Muscle of leg (tissue), 11 donors: Measurements from ENCODE around the gene ZNF408. TPM values are rescaled to one million over a fixed set of nuclear protein-coding genes. Genes with fewer than 3 reads are reported as not detected.
"Not testable (repeated sequence)": the region's sequence is repeated elsewhere in the genome, so short reads cannot be mapped to it uniquely, and the experiment has no call there.

Source experiments
- DNase-seq: peaks from one replicate; pipeline ENCODE4 v3.0.0; 2013
- H3K27ac ChIP-seq: one replicate; pipeline ENCODE4 v1.5.1; 2013; ENCODE audit warnings: mild to moderate bottlenecking, low read length, control low read depth
- H3K27me3 ChIP-seq: one replicate; pipeline ENCODE4 v1.6.1; 2013; ENCODE audit warnings: low read length; ENCODE audit not compliant: control insufficient read depth, insufficient read depth
- H3K36me3 ChIP-seq: one replicate; pipeline ENCODE4 v1.6.1; 2013; ENCODE audit warnings: low read length; ENCODE audit not compliant: control insufficient read depth, insufficient read depth
- H3K4me1 ChIP-seq: one replicate; pipeline ENCODE4 v1.6.1; 2013; ENCODE audit warnings: low read length; ENCODE audit not compliant: control insufficient read depth, insufficient read depth
- H3K4me3 ChIP-seq: one replicate; pipeline ENCODE4 v1.5.1; 2013; ENCODE audit warnings: low read length, control low read depth
- H3K9me3 ChIP-seq: replicated peaks from 2 replicates; pipeline ENCODE4 v1.6.1; 2013; ENCODE audit warnings: low read depth, low read length; ENCODE audit not compliant: control insufficient read depth
- WGBS: methylation state at CpG from one replicate; pipeline ENCODE4 v1.1.5; 2013; ENCODE audit warnings: missing lambda C conversion rate; ENCODE audit not compliant: insufficient coverage; 5-methylcytosine and 5-hydroxymethylcytosine counted together
- polyA plus RNA-seq, 8 donors: library from polyadenylated mRNA; unstranded; fragments of 120-200 nt; gene quantifications; one replicate each; pipeline versions ENCODE4 v1.2.1 to v1.2.3, GENCODE V29; 2013; ENCODE audit warnings: inconsistent platforms in 1 of 8, low replicate concordance in 1 of 8; ENCODE audit not compliant: insufficient read length in 8 of 8, insufficient read depth in 1 of 8
- total RNA-seq: library from RNA; stranded (reverse); fragments of 120-200 nt; gene quantifications from one replicate; pipeline ENCODE4 v1.2.4, GENCODE V29; 2013

Gene ZNF408
- total and polyA plus RNA-seq, 9 donors = 5.8 to 14.8 (median 8.3) TPM

- peaks cover 4% of the 10 kb centered on the region for H3K4me1 ChIP-seq
- H3K27me3 ChIP-seq = no peaks in the 10 kb centered on the region
- no peak overlapping the region for H3K4me3 ChIP-seq
- H3K27ac ChIP-seq = no peak overlapping the region
- peaks cover 72% of the 10 kb centered on the region for H3K36me3 ChIP-seq
- no CpG with 5 or more reads among the region's 1 CpG for WGBS
- no peak for DNase-seq
- H3K9me3 ChIP-seq = no peaks in the 10 kb centered on the region
These were observed 35.5 kb upstream of the ZNF408 start for GRCh38 chr11:46665356-46665755.

- DNase-seq = peak; percentile 38
- H3K4me3 ChIP-seq = no peak overlapping the region
- 20% methylated on average over 2 of the region's 5 CpGs for WGBS
- H3K4me1 ChIP-seq = peaks cover 4% of the 10 kb centered on the region
- peaks cover 72% of the 10 kb centered on the region for H3K36me3 ChIP-seq
- no peaks in the 10 kb centered on the region for H3K9me3 ChIP-seq
- no peak overlapping the region for H3K27ac ChIP-seq
- no peaks in the 10 kb centered on the region for H3K27me3 ChIP-seq
These were observed 34.3 kb upstream of the ZNF408 start for GRCh38 chr11:46666516-46666915.

- 50% methylated on average over 1 of the region's 2 CpGs for WGBS
- Histone ChIP-seq H3K27me3 (no peaks in the 10 kb centered on the region), H3K27ac (no peak overlapping the region)
These were observed 33.8 kb upstream of the ZNF408 start for GRCh38 chr11:46667043-46667481.

GRCh38 chr11:46668480-46669085 is 32.2 kb upstream of the ZNF408 start:
- DNase-seq = no peak
- peaks cover 83% of the 10 kb centered on the region for H3K36me3 ChIP-seq
- H3K27ac ChIP-seq = no peak overlapping the region
- 91% methylated on average over 7 of the region's 12 CpGs for WGBS
- H3K9me3 ChIP-seq = no peaks in the 10 kb centered on the region
- H3K4me1 ChIP-seq = peaks cover 22% of the 10 kb centered on the region
- no peaks in the 10 kb centered on the region for H3K27me3 ChIP-seq
- H3K4me3 ChIP-seq = no peak overlapping the region

More at GRCh38 chr11:46667043-46667481, 33.8 kb upstream of the ZNF408 start:
- H3K36me3 ChIP-seq = peaks cover 74% of the 10 kb centered on the region
- H3K9me3 ChIP-seq = no peaks in the 10 kb centered on the region
- H3K4me3 ChIP-seq = no peak overlapping the region
- DNase-seq = no peak
- H3K4me1 ChIP-seq = peaks cover 8% of the 10 kb centered on the region

GRCh38 chr11:46669711-46670139 is 31.1 kb upstream of the ZNF408 start:
- Histone ChIP-seq H3K9me3 (no peaks in the 10 kb centered on the region), H3K4me3 (no peak overlapping the region), H3K27me3 (no peaks in the 10 kb centered on the region), H3K36me3 (peaks cover 79% of the 10 kb centered on the region), H3K4me1 (peaks cover 33% of the 10 kb centered on the region), H3K27ac (no peak overlapping the region)
- no peak for DNase-seq
- 80% methylated on average over 1 of the region's 3 CpGs for WGBS

- H3K4me1 ChIP-seq = peaks cover 41% of the 10 kb centered on the region
- H3K36me3 ChIP-seq = peaks cover 71% of the 10 kb centered on the region
- not testable (repeated sequence) for DNase-seq, H3K27me3 ChIP-seq, H3K9me3 ChIP-seq, H3K4me3 ChIP-seq, H3K27ac ChIP-seq
- no CpG with 5 or more reads among the region's 3 CpGs for WGBS
These were observed 30.3 kb upstream of the ZNF408 start for GRCh38 chr11:46670521-46670920.

- H3K4me3 ChIP-seq = no peak overlapping the region
- H3K9me3 ChIP-seq = no peaks in the 10 kb centered on the region
- no peak for DNase-seq
- H3K4me1 ChIP-seq = peaks cover 53% of the 10 kb centered on the region
- H3K27me3 ChIP-seq = no peaks in the 10 kb centered on the region
- peaks cover 67% of the 10 kb centered on the region for H3K36me3 ChIP-seq
- WGBS = 75% methylated on average over 10 of the region's 10 CpGs
- peak overlapping the region; percentile 26 for H3K27ac ChIP-seq
These were observed 28.9 kb upstream of the ZNF408 start for GRCh38 chr11:46671958-46672315.

- Histone ChIP-seq H3K9me3 (no peaks in the 10 kb centered on the region), H3K36me3 (peaks cover 70% of the 10 kb centered on the region), H3K4me3 (no peak overlapping the region), H3K27ac (peak overlapping the region; percentile 35), H3K4me1 (peaks cover 55% of the 10 kb centered on the region), H3K27me3 (no peaks in the 10 kb centered on the region)
- WGBS = 93% methylated on average over 5 of the region's 7 CpGs
- DNase-seq = peak; percentile 40
These were observed 28.4 kb upstream of the ZNF408 start for GRCh38 chr11:46672381-46672839.

GRCh38 chr11:46673713-46674462 is 26.9 kb upstream of the ZNF408 start:
- peaks cover 68% of the 10 kb centered on the region for H3K36me3 ChIP-seq
- peaks cover 53% of the 10 kb centered on the region for H3K4me1 ChIP-seq
- H3K27ac ChIP-seq = peak overlapping the region; percentile 89
- H3K27me3 ChIP-seq = no peaks in the 10 kb centered on the region
- H3K9me3 ChIP-seq = no peaks in the 10 kb centered on the region
- no peak overlapping the region for H3K4me3 ChIP-seq
- WGBS = 73% methylated on average over 5 of the region's 6 CpGs
- no peak for DNase-seq

- H3K36me3 ChIP-seq = peaks cover 69% of the 10 kb centered on the region
- 0% methylated on average over 5 of the region's 12 CpGs for WGBS
- no peaks in the 10 kb centered on the region for H3K27me3 ChIP-seq
- H3K4me1 ChIP-seq = peaks cover 53% of the 10 kb centered on the region
- DNase-seq = peak; percentile 85
- H3K4me3 ChIP-seq = no peak overlapping the region
- no peaks in the 10 kb centered on the region for H3K9me3 ChIP-seq
- H3K27ac ChIP-seq = peak overlapping the region; percentile 89
These were observed 26.2 kb upstream of the ZNF408 start for GRCh38 chr11:46674463-46675287.
